Stimulated activated CD4-positive, alpha-beta T cell treated with anti-CD3 and anti-CD28 coated beads, Interleukin-4, amount 100 ng/mL, for 4 hours (primary cell): ENCODE results near the gene ANXA4.
"Not testable (repeated sequence)": the region's sequence is repeated elsewhere in the genome, so short reads cannot be mapped to it uniquely, and the experiment has no call there.

ENCODE experiments used
- DNase-seq, 2 experiments: peaks; one replicate each; pipeline ENCODE4 v3.0.0-alpha.2; 2020

The ANXA4 gene

GRCh38 chr2:69721022-69721421, 20.9 kb upstream of the ANXA4 start:
- DNase-seq = no peak

DNA sequence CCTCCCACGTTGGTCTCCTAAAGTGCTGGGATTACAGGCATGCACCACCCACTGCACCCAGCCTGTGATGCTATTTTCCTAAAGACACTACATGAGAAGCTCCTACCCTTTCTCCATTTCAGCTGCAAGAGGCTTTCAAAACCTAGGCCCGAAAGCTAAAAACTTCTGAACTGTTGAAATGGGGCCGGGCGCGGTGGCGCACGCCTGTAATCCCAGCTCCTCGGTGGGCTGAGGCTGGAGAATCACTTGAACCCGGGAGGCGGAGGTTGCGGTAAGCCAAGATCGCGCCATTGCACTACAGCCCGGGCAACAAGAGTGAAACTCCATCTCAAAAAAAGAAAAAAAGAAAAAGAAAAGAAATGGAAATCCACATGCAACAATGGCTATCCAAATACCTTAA, 18.1 kb upstream of the ANXA4 start:
- DNase-seq = no peak

- DNase-seq = peak; percentile 74 to 84
Observed at GRCh38 chr2:69724540-69725159, 17.3 kb upstream of the ANXA4 start.

- no peak for DNase-seq
Observed at GRCh38 chr2:69725706-69726360, 16.1 kb upstream of the ANXA4 start.

GRCh38 chr2:69729266-69729665, 12.7 kb upstream of the ANXA4 start:
- DNase-seq = no peak

GRCh38 chr2:69729781-69730180, 12.2 kb upstream of the ANXA4 start:
- no peak for DNase-seq

DNA sequence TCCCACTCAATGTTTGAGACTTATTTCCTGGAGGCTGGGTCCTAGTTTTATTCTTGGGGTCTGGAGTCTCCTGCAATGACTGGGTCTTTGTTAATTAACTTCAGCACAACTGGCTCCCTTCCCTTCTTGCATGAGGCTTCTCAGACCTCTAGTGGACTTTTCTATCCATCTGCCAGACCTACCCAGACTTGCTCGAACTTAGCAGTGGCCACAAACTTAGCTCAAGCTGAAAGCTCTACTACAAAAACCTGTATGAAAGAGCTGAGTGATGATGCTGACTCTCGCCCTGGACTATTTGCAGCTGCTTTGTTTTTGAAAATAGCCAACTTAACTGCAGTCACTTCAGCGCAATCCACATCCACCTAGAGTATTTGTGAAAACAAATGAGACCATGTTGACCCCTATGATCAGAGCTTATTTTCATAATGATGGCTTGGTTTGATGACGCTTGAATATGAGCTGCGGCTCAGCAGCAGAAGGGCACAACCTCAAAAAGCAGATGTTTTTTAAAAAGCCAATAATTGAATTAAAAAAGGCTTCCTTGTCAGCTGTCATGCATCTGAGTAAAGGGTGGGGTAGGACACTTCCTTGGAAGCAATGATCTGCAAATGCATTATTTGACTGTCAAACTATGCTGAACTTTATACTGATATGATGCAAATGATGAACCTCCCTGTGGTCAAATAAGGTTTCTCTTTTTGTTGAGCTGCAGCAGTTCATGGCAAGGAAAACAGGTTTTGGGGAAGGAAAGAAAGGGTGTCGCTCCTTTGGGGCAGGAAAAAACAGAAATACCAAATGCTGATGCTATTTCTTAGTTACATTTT, 10.6 kb upstream of the ANXA4 start:
- no peak for DNase-seq

DNA sequence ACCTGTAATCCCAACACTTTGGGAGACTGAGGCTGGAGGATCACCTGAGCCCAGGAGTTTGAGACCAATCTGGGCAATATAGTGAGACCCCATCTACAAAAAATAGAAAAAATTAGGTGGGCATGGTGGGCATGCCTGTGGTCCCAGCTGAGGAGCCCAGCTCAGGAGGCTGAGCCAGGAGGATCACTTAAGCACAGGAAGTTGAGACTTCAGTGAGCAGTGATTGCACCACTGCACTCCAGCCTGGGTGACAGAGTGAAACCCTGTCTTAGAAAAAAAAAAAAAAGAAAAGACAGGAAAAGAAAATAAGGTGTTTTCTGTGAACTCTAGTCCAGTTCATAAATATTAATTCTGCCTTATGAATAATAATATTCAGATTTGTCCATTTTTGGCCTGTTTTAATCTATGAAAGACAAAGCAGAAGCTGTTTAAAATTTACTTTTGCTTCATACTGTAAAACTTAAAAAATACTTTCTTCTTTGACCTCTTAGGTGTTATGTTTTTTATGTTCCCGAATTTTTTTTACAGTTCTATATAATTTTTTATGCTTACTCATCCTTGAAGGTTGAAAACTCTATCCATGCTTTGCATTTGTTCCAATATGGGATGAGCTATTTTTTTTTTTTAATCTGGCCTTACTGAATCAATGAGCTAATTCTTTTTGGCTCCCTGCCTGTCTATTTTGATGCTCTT, 8.4 kb upstream of the ANXA4 start:
- no peak for DNase-seq

- DNase-seq = no peak
Observed at GRCh38 chr2:69734035-69734611, 7.8 kb upstream of the ANXA4 start.

DNA sequence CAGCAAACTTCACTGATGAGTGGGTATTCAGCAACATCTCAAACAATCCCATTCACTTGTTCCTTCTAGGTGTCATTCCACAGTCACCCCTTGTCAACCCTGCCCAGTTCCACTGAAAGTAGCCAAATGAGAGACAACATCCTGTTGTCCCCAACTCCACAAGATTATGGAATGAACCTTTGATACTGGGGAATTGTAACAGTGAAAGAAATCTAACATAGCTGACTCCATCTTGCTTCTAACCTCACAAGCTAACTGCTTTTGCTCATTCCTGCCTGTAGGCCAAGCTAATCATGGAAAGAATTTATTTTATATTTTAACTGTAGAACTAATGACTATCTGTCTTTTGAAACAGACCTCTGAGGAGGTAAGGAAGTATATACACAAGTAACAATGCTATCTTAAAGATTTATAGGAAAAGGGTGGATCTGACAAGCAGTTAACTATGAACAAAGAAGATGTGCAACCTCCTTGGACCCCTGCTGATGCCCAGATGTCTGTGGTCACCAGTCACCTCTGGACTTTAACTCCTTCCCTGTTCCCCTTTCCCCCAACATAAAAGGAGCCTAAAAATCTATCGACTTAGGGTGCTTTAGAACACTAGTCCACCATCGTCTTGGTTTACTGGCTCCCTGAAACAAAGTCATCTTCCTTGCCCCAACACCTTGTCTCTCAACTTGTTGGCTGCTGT, 6.9 kb upstream of the ANXA4 start:
- DNase-seq = no peak

DNA sequence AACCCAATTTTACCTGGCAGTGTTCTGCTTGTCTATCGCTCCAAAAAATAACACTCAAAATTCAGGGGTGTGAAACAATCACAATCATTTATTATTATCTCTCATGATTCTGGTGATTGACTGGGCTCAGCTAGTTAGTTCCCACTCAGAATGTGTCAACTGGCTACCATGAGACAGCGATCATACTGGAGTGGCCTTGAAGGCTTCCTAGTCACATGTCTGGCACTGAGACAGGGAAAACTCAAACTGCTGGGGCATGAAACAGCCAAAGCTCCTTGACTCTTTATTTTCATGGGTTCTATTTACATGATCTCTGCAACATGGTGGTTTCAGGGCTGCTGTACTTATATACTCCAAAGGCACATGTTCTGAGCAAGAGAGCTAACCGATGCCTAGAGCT, 6.2 kb upstream of the ANXA4 start:
- DNase-seq = no peak

DNA sequence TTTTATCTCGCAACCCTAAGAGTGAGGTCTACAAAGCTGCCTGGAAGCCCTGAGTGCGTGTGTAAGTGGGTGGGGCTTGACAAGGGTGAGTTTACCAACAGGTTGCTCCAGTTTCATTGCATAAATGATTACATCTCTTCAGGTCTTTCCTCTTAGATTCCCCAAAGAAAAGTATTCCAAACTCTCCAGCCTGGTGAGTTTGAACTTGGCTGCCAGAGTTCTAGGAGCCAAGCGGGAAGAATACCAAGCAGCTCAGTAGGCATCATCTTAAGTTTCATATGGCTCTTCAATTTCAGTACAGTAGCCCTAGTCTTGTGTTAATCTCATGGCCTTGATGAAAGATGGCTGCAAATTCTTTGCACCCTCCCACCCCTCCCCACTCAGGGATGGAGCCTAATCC, 3.8 kb upstream of the ANXA4 start:
- not testable (repeated sequence) for DNase-seq

DNA sequence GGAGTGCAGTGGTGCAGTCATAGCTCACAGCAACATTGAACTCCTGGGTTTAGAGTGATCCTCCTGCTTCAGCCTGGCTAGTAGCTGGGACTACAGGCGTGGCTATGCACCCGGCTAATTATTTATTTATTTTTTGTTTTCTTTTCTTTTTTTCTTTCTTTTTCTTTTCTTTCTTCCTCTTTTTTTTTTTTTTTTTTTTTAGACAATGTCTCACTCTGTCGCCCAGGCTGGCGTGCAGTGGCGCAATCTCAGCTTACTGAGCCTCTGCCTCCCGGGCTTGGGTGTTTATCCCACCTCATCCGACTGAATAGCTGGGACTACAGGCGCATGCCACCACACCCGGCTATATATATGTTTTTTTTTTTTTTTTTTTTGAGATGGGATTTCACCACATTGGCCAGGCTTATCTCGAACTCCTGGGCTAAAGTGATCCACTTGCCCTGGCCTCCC, 1.4 kb upstream of the ANXA4 start:
- no peak for DNase-seq

GRCh38 chr2:69741229-69741574, 732 bp upstream of the ANXA4 start:
- DNase-seq = peak in 1 of 2 experiments; percentile 11

- no peak for DNase-seq
Observed at GRCh38 chr2:69742322-69742952, 503 bp downstream of the ANXA4 start.

- DNase-seq = no peak
Observed at GRCh38 chr2:69743847-69744264, 1.9 kb downstream of the ANXA4 start.

DNA sequence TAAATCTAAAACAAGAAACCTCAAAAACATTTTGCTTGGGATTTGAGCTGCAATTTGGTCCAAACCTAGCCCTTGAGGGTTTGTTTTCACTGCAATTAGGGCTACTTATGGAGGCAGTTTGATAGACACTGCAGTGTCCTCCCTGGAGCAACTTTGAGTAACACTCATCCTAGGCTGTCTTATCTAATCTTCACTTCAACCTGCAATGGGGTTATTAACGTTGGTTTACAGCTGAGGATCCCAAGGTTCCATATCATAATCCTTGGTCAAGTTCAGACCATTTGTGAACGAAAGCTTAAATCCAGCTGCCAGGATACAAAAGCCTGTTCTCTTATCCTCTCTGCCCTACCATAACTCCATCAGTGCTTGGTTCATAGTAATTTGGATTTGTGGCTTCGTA, 2.5 kb downstream of the ANXA4 start:
- no peak for DNase-seq

DNA sequence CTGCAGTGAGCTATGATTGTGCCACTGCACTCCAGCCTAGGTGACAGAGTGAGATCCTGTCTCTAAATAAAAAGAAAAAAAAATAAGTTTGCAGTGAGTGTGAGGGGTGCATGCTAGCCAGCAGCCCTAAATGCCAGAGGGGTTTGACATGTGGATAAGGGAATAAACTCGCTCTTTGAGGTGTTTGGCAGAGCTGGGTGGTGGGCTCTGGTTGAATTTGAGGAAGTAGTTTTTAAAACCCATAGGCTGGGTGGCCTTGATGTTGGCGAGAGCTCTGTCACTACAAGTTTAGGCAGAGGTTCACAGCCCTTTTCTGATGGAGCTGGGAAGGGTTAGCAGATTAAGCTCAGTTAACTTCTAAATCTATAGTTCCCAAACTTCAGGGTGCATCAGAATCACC, 3.1 kb downstream of the ANXA4 start:
- no peak for DNase-seq

DNA sequence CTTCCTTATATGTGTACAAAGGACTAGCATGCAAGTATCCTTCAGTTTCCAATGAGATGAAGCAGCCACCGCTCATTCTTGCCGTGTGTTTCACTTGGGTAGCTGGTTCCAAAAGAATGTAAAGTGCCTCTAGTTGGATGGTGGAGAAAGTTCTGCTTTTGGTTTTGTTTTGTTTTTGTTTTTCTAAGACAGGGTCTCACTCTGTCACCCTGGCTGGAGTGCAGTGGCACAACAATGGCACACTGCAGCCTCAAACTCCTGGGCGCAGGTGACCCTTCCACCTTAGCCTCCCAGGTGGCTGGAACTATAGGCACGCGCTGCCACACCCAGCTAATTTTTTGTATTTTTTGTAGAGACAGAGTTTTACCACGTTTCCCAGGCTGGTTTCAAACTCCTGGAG, 8.3 kb downstream of the ANXA4 start:
- no peak for DNase-seq

GRCh38 chr2:69753659-69754363, 11.9 kb downstream of the ANXA4 start:
- DNase-seq = no peak

DNA sequence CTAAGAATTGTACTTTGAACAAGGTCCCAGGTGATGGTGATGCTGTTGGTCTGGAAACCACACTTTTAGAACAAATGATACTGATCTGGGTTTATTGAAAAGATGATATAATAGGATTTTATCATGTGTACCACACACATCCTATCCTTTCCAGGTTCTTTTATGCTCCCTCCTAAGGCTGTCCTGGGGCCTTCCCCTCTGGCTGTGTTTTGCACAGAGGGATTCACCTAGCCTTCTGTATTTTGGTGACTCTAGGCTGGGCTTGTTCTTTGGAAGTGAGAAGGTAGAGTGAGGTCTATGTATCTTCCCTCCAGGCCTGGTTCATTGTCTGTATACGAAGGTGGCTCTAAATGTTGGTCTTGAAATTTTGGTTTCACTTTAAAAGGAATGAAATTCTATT, 12.7 kb downstream of the ANXA4 start:
- no peak for DNase-seq
